GM19025 (cell line): ENCODE measurements around the gene CFAP300.

Experiments
- ATAC-seq: cut with Tn5 transposase; IDR thresholded peaks from one replicate; pipeline ENCODE4 v1.9.1; 2021; ENCODE audit warnings: mild to moderate bottlenecking, low read depth, moderate library complexity; ENCODE audit not compliant: unreplicated experiment

CFAP300 gene

GRCh38 chr11:102119997-102120396, 72.8 kb downstream of the CFAP300 start:
- ATAC-seq: no peak

DNA sequence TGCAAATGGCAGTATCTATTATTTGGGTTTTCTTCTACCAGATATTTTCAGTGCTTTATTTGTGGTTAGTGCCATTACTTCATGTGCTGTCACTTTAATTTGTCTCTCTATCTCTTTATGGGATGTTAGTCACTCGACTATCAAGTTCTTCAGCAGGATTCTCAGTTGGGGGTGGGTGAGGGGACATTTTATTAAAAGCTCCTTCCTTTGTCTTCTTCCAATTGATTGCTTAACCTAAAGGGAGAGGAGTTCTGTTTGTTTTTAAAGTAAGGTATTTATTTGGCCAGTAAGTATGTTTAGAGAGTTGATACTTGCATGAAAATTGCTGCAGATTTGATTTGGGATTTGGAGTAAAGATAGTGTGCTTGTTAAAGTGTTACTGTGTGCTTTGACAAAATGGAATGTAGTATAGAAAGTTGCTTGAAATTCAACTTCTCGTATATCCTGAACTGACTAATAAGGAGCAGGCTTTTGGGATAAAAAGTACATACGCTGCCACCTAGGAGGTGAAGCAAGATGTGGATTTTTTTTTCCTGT, 73.3 kb downstream of the CFAP300 start:
- no peak for ATAC-seq

DNA sequence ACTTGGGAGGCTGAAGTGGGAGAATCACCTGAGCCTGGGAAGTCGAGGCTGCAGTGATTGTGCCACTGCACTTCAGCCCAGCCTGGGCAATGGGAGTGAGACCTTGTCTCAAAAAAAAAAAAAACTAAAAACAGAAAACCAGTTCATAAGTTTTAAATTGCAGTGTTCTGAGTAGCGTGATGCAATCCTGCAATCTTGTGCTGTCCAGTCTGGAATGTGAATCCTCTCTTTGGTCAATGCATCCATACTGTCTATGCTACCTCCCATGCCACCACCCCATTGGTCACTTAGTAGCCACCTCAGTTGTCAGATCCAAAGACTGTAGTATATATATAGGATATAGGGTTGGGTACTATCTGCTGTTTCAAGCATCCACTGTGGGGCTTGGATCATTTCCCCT, 74.1 kb downstream of the CFAP300 start:
- ATAC-seq: no peak
